RPMI7951 (cell line): ENCODE measurements around the gene GNG12. TPM values are rescaled to one million over a fixed set of nuclear protein-coding genes. Genes with fewer than 3 reads are reported as not detected.
A peak's percentile ranks its signal among the peaks of the same experiment; 100 is the strongest.

Source experiments
- DNase-seq: peaks from one replicate; pipeline ENCODE4 v3.0.0-alpha.2; 2012; ENCODE audit warnings: low read depth
- total RNA-seq: library from RNA; depleted of rRNA; stranded (reverse); fragments of >200 nt; shearing (Covaris generic); gene quantifications from 2 replicates; pipeline ENCODE4 v1.2.3, GENCODE V29; 2014; rRNA removed

GNG12 gene
- total RNA-seq, 1 experiment from 2014 or later: 213 TPM

GRCh38 chr1:67652800-67653199, 180.5 kb downstream of the GNG12 start:
- DNase-seq: peak; percentile 72

Other genes starting within 250 kb of the GNG12 start
- gene GADD45A, start 148.3 kb downstream of the GNG12 start, total RNA-seq: 45.8 and 46.0 TPM in 2 replicates
- gene DIRAS3, start 217.2 kb upstream of the GNG12 start, total RNA-seq: not detected in 2 replicates